Psoas muscle (tissue), 8 donors: Measurements from ENCODE around the gene GLT1D1. TPM values are rescaled to one million over a fixed set of nuclear protein-coding genes. Genes with fewer than 3 reads are reported as not detected.

ENCODE experiments used
- ATAC-seq, 4 donors: fragments of 200-7000 bp; cut with Tn5 transposase; one replicate each; pipeline ENCODE4 v1.9.1; 2020; ENCODE audit warnings: moderate library complexity in 3 of 4, mild to moderate bottlenecking in 2 of 4
- DNase-seq, 2 donors: peaks; one replicate each; pipeline ENCODE4 v3.0.0-alpha.2; 2020
- H3K27ac ChIP-seq: fragments of 200-600 bp; one replicate; pipeline ENCODE4 v1.8.0; 2022
- H3K27me3 ChIP-seq, 3 donors: fragments of 200-600 bp in 1 of 3; one replicate each; pipeline versions ENCODE4 v1.6.1 to v1.8.0; 2013 to 2022; ENCODE audit warnings: low read length in 2 of 3, mild to moderate bottlenecking in 2 of 3, moderate library complexity in 1 of 3; ENCODE audit not compliant: insufficient read depth in 3 of 3
- H3K36me3 ChIP-seq, 2 donors: fragments of 200-600 bp in 1 of 2; one replicate each; pipeline versions ENCODE4 v1.6.1 to v1.8.0; 2013 to 2022; ENCODE audit warnings: low read depth in 1 of 2, mild to moderate bottlenecking in 1 of 2, moderate library complexity in 1 of 2; ENCODE audit not compliant: insufficient read depth in 1 of 2
- H3K4me1 ChIP-seq: fragments of 200-600 bp; one replicate; pipeline ENCODE4 v1.8.0; 2022
- H3K4me3 ChIP-seq: fragments of 200-600 bp; one replicate; pipeline ENCODE4 v1.8.0; 2022; ENCODE audit warnings: mild to moderate bottlenecking
- H3K9me3 ChIP-seq: fragments of 200-600 bp; one replicate; pipeline ENCODE4 v1.8.0; 2022
- WGBS, 3 donors: extraction: QIAGEN DNeasy Blood & Tissue Kit; methylation state at CpG; one replicate each; pipeline versions ENCODE4 v1.1.6 to v1.1.7; 2013; 5-methylcytosine and 5-hydroxymethylcytosine counted together
- intact Hi-C, 2 donors: fragments of 100-400 bp; cut with DNase I; formaldehyde crosslinking; loops; one replicate each; pipeline versions ENCODE4 v1.11.0 to v1.14.2; 2022
- polyA plus RNA-seq, 3 donors: library from polyadenylated mRNA; stranded (reverse); fragments of 200-250 nt; gene quantifications; one replicate each; pipeline ENCODE4 v1.2.3, GENCODE V29; 2013
- total RNA-seq, 4 donors: library from RNA; stranded (reverse); fragmentation: NEBNext Ultra II Directional in 2 of 4; extraction: Animal tissue kit (Norgen Biotek cat#: 25700) in 2 of 4; gene quantifications; one replicate each; pipeline versions ENCODE4 v1.2.1 to v1.2.4, GENCODE V29; 2021 to 2023
- TF ChIP-seq, protein P1 (sequence below): fragments of 200-600 bp; IDR thresholded peaks from one replicate; pipeline ENCODE4 v1.8.0; 2022; ENCODE audit warnings: antibody characterized with exemption
- donor health status: healthy with polysubstance abuse.
- donor health status: DM: no; HTN: no; CAD: no; lungs with moderate emphysema.
- donor health status: Bipolar disorder and iron deficiency.
- donor health status: healthy.
- donor health status: DM: yes; HTN: yes; CAD: no.
- donor health status: DM: no; HTN: no; CAD: no.
- donor health status: DM: no; HTN: no; CAD: no.
- donor health status: DM: yes; HTN: yes; CAD: no.

Gene GLT1D1
- total and polyA plus RNA-seq, 7 donors: 0.32 to 3.1 (median 0.95) TPM

DNA sequence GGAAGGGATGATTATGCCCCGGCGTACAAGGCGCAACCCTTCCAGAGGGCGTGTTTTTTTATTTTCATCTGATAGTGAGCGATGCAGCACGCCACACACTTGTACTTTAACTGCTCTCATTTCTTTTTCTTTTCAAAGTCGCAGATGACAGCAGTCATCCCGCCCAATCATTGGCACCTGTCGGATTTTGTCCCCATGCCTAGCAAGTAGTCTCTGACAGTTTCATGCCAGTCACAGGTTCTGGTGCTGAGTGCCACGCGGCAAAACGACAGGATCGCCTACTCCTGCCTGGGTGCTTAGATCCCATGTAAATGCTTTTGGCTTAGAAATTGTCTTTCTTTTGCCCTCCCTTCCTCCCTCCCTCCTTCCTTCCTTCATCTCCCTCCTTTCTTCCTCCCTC is 117.7 kb downstream of the GLT1D1 start:
- no peak for DNase-seq
- TF ChIP-seq, protein P1, sequence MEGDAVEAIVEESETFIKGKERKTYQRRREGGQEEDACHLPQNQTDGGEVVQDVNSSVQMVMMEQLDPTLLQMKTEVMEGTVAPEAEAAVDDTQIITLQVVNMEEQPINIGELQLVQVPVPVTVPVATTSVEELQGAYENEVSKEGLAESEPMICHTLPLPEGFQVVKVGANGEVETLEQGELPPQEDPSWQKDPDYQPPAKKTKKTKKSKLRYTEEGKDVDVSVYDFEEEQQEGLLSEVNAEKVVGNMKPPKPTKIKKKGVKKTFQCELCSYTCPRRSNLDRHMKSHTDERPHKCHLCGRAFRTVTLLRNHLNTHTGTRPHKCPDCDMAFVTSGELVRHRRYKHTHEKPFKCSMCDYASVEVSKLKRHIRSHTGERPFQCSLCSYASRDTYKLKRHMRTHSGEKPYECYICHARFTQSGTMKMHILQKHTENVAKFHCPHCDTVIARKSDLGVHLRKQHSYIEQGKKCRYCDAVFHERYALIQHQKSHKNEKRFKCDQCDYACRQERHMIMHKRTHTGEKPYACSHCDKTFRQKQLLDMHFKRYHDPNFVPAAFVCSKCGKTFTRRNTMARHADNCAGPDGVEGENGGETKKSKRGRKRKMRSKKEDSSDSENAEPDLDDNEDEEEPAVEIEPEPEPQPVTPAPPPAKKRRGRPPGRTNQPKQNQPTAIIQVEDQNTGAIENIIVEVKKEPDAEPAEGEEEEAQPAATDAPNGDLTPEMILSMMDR: no peak
- Histone ChIP-seq H3K9me3 (no peaks in the 10 kb centered on the region), H3K36me3 (no peaks in the 10 kb centered on the region), H3K4me3 (no peak overlapping the region), H3K27ac (no peak overlapping the region), H3K4me1 (no peaks in the 10 kb centered on the region), H3K27me3 (peaks cover 0 to 60% (median 16%) of the 10 kb centered on the region in 3 donors)
- 32 to 41% (median 39%) methylated on average over 13 of the region's 13 CpGs for WGBS, 3 donors
- intact Hi-C loops: no loop called here
- no peak for ATAC-seq

DNA sequence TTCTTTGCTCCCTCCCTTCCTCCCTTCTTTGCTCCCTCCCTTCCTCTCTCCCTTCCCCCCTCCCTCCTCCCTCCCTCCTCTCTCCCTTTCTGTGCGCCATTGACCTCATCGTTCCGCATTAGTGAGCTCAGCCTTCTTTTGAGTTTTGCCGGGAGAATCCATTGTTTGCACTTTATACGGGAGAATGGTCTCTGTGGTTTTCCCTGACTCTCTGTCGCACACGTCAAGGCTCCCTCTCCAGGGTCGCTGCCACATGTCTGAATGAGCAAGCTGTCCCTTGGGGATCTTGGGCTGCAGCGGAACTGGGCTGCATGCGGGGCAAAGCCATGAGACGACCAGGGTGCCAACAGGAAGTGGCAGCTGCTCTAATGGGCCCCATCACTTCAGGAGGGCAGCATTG is 118.5 kb downstream of the GLT1D1 start:
- ATAC-seq: no peak
- WGBS, 3 donors: 10 to 27% (median 17%) methylated on average over 10 to 11 of the region's 11 CpGs

DNA sequence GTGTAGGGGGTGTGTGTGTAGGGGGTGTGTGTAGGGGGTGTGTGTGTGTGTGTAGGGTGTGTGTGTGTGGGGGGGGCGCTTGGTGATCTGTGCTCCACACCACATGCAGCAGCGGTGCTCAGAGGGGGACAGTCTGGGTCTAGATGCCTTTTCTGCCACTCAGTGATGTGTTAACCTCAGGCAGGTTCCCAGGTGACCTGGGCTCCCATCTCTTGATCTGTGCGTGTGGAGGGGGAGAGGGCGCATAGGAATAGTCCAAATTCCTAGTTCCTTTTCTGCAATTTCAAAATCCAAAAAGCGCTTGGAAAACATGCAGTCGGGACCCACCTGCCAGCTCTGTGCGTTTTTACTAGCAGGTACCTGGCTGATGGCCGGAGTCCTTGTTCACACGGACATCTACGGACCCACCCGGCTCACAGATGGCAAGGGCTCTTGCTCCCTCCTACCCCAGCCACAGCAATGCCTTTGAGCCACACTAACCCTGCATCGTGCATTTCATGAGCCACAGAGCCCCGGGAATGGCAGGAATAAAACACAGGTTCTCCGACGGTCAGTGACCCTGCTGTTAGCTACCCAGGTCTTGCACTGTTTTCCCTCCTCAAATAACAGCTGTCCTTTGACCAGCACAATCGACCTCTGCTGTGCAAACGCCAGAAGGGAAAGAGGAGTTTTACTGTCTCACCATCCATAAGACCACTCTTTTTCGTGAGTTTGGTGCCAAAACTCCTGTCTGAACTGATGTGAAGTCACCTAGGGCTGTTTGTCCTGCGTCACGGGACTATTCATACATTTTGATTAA is 120.8 kb downstream of the GLT1D1 start:
- peaks cover 0 to 72% (median 12%) of the 10 kb centered on the region in 3 donors for H3K27me3 ChIP-seq
- H3K36me3 ChIP-seq: no peaks in the 10 kb centered on the region
- no peak overlapping the region for H3K27ac ChIP-seq
- ATAC-seq: no peak
- no peaks in the 10 kb centered on the region for H3K4me1 ChIP-seq
- H3K9me3 ChIP-seq: no peaks in the 10 kb centered on the region
- 76 to 78% (median 77%) methylated on average over 20 of the region's 20 CpGs for WGBS, 3 donors
- intact Hi-C loops: no loop called here
- no peak for DNase-seq
- H3K4me3 ChIP-seq: no peak overlapping the region
- TF ChIP-seq, protein P1: no peak

More for the DNA sequence above, 118.5 kb downstream of the GLT1D1 start:
- Histone ChIP-seq H3K4me3 (no peak overlapping the region), H3K27ac (no peak overlapping the region), H3K9me3 (no peaks in the 10 kb centered on the region), H3K36me3 (no peaks in the 10 kb centered on the region), H3K27me3 (peaks cover 0 to 68% (median 16%) of the 10 kb centered on the region in 3 donors), H3K4me1 (no peaks in the 10 kb centered on the region)
- no peak for DNase-seq
- intact Hi-C loops: no loop called here
- TF ChIP-seq, protein P1: no peak

DNA sequence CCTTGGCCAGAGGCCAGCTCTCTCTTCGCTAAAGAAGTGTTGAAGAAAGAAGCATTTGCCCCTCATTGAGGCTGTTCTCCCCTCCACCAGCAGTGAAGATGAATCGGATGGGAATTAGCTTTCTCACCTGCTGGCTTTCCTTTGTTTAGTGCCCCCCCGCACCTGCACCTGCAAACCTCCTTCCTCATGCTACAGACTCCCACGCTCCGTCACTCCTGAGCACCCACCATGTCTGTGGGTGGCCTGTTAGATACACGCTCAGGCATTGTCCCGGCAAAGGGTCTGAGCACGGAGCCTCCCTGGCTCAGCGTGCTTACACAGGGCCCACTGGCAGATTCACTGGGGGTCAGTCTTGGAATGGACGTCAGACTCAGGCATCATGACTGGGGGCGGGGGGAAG is 121.6 kb downstream of the GLT1D1 start:
- DNase-seq (no peak), ATAC-seq (no peak)
- Histone ChIP-seq H3K36me3 (no peaks in the 10 kb centered on the region), H3K9me3 (no peaks in the 10 kb centered on the region), H3K27ac (no peak overlapping the region), H3K4me1 (no peaks in the 10 kb centered on the region), H3K27me3 (peaks cover 0 to 64% (median 12%) of the 10 kb centered on the region in 3 donors), H3K4me3 (no peak overlapping the region)
- TF ChIP-seq, protein P1: no peak
- intact Hi-C loops: no loop called here
- WGBS, 3 donors: 82 to 87% (median 83%) methylated on average over 11 of the region's 11 CpGs
